ENCODE data around the gene SUN1.

DNA sequence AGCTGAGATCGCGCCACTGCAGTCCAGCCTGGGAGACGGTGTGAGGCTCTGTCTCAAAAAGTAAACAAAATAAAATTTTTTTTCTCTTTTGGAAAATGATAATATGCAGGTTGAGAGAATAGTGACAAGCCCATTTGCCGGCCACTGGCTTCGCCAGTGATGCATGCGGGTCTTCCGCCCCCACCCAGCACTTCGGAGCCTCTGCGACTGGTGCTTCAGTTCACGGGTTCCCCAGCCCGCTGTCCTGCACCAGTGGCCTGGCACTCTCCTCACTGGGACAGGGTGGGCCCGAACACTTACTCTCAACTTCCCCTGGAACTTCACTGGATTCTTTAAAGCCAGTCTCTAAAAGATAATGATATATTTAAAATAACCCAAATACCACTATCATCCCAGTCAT, 2.7 kb downstream of the SUN1 start:
- TF ChIP-seq CTCF (IDR thresholded peaks at IDR 0.05) (no peak), POLR2A (IDR thresholded peaks at IDR 0.05) (no peak)
